K562 (cell line): ENCODE measurements around the gene ARPP21. TPM values are rescaled to one million over a fixed set of nuclear protein-coding genes. Genes with fewer than 3 reads are reported as not detected.

Source experiments
- ATAC-seq: fragments of 200-7000 bp; cut with Tn5 transposase; 3 replicates; pipeline ENCODE4 v1.9.1; 2020; ENCODE audit warnings: moderate library complexity
- BruUV-seq: library from RNA; stranded (reverse); fragments of 400-500 nt; replicated peaks from 2 replicates; lab custom pipeline; 2021; lab: Mats Ljungman, UMichigan
- CTCF ChIA-PET: fragments of 300-600 bp; formaldehyde crosslinking; extraction: SDS; loops from one replicate; lab custom pipeline; 2021; ENCODE audit warnings: low intra/inter-chr PET ratio; lab: Yijun Ruan, JAX
- POLR2A ChIA-PET: fragments of 300-600, 350-650 bp; sonication (Branson Sonifier 250); formaldehyde crosslinking; extraction: SDS; loops from one replicate; lab custom pipeline; 2021; ENCODE audit warnings: antibody characterized with exemption, inconsistent platforms; lab: Yijun Ruan, JAX
- DNase-seq, 4 experiments: peaks; one replicate each; pipeline versions ENCODE4 v3.0.0 to v3.0.0-alpha.2; 2011 to 2018; ENCODE audit warnings: low spot score in 3 of 4, mixed read lengths in 3 of 4; ENCODE audit errors: extremely low read depth in 1 of 4
- FAIRE-seq: peaks from 2 replicates; lab custom pipeline; 2011; peaks lifted over from hg19 to GRCh38; lab: Jason Lieb, UNC
- H2AFZ ChIP-seq: 2 replicates; pipeline ENCODE4 v1.6.0; 2011; ENCODE audit warnings: low read depth, low read length, control low read depth, inconsistent platforms
- H3K27ac ChIP-seq: fragments of 200-600 bp; 3 replicates; pipeline ENCODE4 v1.8.0; 2011; ENCODE audit warnings: low read depth, mild to moderate bottlenecking, control low read depth, inconsistent platforms, low read length, moderate library complexity, mixed read lengths; ENCODE audit errors: extremely low read depth
- H3K27me3 ChIP-seq, 2 experiments: fragments of 300-600 bp in 1 of 2; 2 replicates in 1 of 2; 3 replicates in 1 of 2; pipeline versions ENCODE4 v1.6.0 to v1.8.0; 2011; ENCODE audit warnings: inconsistent platforms in 2 of 2, low read length in 2 of 2, mild to moderate bottlenecking in 1 of 2, mixed read lengths in 1 of 2, moderate library complexity in 1 of 2; ENCODE audit not compliant: control insufficient read depth in 2 of 2, insufficient read depth in 2 of 2
- H3K36me3 ChIP-seq: fragments of 300-600 bp; 3 replicates; pipeline ENCODE4 v1.8.0; 2011; ENCODE audit warnings: mild to moderate bottlenecking, low read length, inconsistent platforms; ENCODE audit not compliant: control insufficient read depth, insufficient read depth
- H3K4me1 ChIP-seq, 2 experiments: fragments of 200-600 bp in 1 of 2; replicated peaks in 1 of 2; 2 replicates in 1 of 2; 3 replicates in 1 of 2; pipeline versions ENCODE4 v1.5.1 to v1.8.0; 2011; ENCODE audit warnings: inconsistent platforms in 2 of 2, low read length in 2 of 2, mild to moderate bottlenecking in 1 of 2, mixed read lengths in 1 of 2, moderate library complexity in 1 of 2; ENCODE audit not compliant: control insufficient read depth in 2 of 2, insufficient read depth in 2 of 2
- H3K4me2 ChIP-seq: 2 replicates; pipeline ENCODE4 v1.6.1; 2011; ENCODE audit warnings: low read length, control low read depth, inconsistent platforms, mixed read lengths; ENCODE audit not compliant: insufficient read depth
- H3K4me3 ChIP-seq: fragments of 200-600 bp; sonication (generic), shearing (Covaris generic); 2 replicates; pipeline ENCODE4 v1.5.1; 2016; ENCODE audit warnings: control low read depth, inconsistent platforms
- H3K79me2 ChIP-seq: fragments of 200-600 bp; 3 replicates; pipeline ENCODE4 v1.8.0; 2011; ENCODE audit warnings: low read length, inconsistent platforms; ENCODE audit not compliant: control insufficient read depth, insufficient read depth
- H3K9ac ChIP-seq, 2 experiments: 2 replicates each; pipeline versions ENCODE4 v1.6.0 to v1.6.1; 2011; ENCODE audit warnings: low read depth in 2 of 2, low read length in 2 of 2, control low read depth in 1 of 2, inconsistent platforms in 1 of 2, mild to moderate bottlenecking in 1 of 2, mixed read lengths in 1 of 2; ENCODE audit not compliant: insufficient read depth in 1 of 2
- H3K9me1 ChIP-seq: one replicate; pipeline ENCODE4 v1.6.0; 2011; ENCODE audit warnings: inconsistent platforms, mild to moderate bottlenecking, low read length, moderate library complexity; ENCODE audit not compliant: control insufficient read depth, insufficient read depth
- H3K9me3 ChIP-seq: replicated peaks from 2 replicates; pipeline ENCODE4 v1.5.1; 2011; ENCODE audit warnings: low read depth, low read length, inconsistent platforms; ENCODE audit not compliant: control insufficient read depth, insufficient read depth
- H4K20me1 ChIP-seq: replicated peaks from 2 replicates; pipeline ENCODE4 v1.6.1; 2011; ENCODE audit warnings: low read length, inconsistent platforms, mixed read lengths; ENCODE audit not compliant: control insufficient read depth, insufficient read depth
- ARID2 ChIP-seq: fragments of 450-650 bp; IDR thresholded peaks from 2 replicates; pipeline ENCODE4 v1.6.1; 2017; ENCODE audit warnings: antibody characterized with exemption, mild to moderate bottlenecking
- BRD9 ChIP-seq: fragments of 450-650 bp; IDR thresholded peaks from 2 replicates; pipeline ENCODE4 v1.6.1; 2018; ENCODE audit warnings: low read depth; ENCODE audit not compliant: partially characterized antibody
- EGR1 ChIP-seq: fragments of 450-650 bp; conservative IDR thresholded peaks from 2 replicates; pipeline ENCODE4 v1.6.1; 2017; ENCODE audit warnings: mild to moderate bottlenecking
- HMG20A ChIP-seq: fragments of 450-650 bp; formaldehyde crosslinking; conservative IDR thresholded peaks from 2 replicates; pipeline ENCODE4 v1.4.0; 2020; ENCODE audit warnings: mild to moderate bottlenecking, mixed read lengths
- SUPT5H ChIP-seq: fragments of 450-650 bp; IDR thresholded peaks from 2 replicates; pipeline ENCODE4 v1.6.1; 2016
- TOE1 ChIP-seq, 2 experiments: fragments of 450-650 bp in 1 of 2; sonication (generic) in 1 of 2; formaldehyde crosslinking in 1 of 2; IDR thresholded peaks; 2 replicates each; pipeline versions ENCODE4 v1.7.1 to v1.8.0; 2016 to 2022; ENCODE audit warnings: borderline replicate concordance in 2 of 2, mild to moderate bottlenecking in 2 of 2, antibody characterized with exemption in 1 of 2, inconsistent platforms in 1 of 2, low read depth in 1 of 2, missing genetic modification reagents in 1 of 2, moderate library complexity in 1 of 2
- ZBTB7A ChIP-seq: IDR thresholded peaks from 2 replicates; pipeline ENCODE4 v1.6.1; 2011; ENCODE audit warnings: low read depth, mild to moderate bottlenecking, low read length, moderate library complexity, borderline replicate concordance; ENCODE audit not compliant: control insufficient read depth
- ZC3H11A ChIP-seq: IDR thresholded peaks from 2 replicates; pipeline ENCODE4 v1.6.1; 2012; ENCODE audit warnings: low read depth, low read length, improper control_type of control experiment
- ZNF140 ChIP-seq: fragments of 250-450 bp; sonication (Bioruptor Pico); IDR thresholded peaks from 2 replicates; pipeline ENCODE4 v1.8.0; 2021; ENCODE audit warnings: moderate library complexity, mild to moderate bottlenecking, inconsistent platforms
- ZNF165 ChIP-seq: fragments of 250-450 bp; sonication (Bioruptor Pico); IDR thresholded peaks from 2 replicates; pipeline ENCODE4 v1.4.0; 2020; ENCODE audit warnings: borderline replicate concordance
- ZNF174 ChIP-seq: fragments of 250-450 bp; sonication (Bioruptor Pico); IDR thresholded peaks from 2 replicates; pipeline ENCODE4 v1.4.0; 2020; ENCODE audit warnings: mild to moderate bottlenecking
- ZNF217 ChIP-seq: sonication (generic); formaldehyde crosslinking; IDR thresholded peaks from 2 replicates; pipeline ENCODE4 v1.8.0; 2022; ENCODE audit warnings: mild to moderate bottlenecking, missing genetic modification reagents
- ZNF347 ChIP-seq: fragments of 450-650 bp; formaldehyde crosslinking; IDR thresholded peaks from 2 replicates; pipeline ENCODE4 v1.4.0; 2020; ENCODE audit warnings: low read depth, mild to moderate bottlenecking, moderate library complexity
- WGBS: fragments of 100-300 bp; shearing (Covaris generic); methylation state at CpG from one replicate; pipeline ENCODE4 v1.1.6; 2016; ENCODE audit warnings: low coverage, mixed read lengths; ENCODE audit not compliant: insufficient coverage; ENCODE audit errors: missing lambda C conversion rate; 5-methylcytosine and 5-hydroxymethylcytosine counted together
- in situ Hi-C: fragments of 300-500 bp; cut with MboI; formaldehyde crosslinking; loops from 4 replicates; pipeline ENCODE4 v1.15.0; 2018; ENCODE audit warnings: inconsistent platforms, mixed read lengths
- intact Hi-C: fragments of 100-400 bp; cut with micrococcal nuclease; formaldehyde crosslinking; loops from 2 replicates; pipeline ENCODE4 v1.14.2; 2022
- polyA plus RNA-seq, 8 experiments: library from polyadenylated mRNA; depleted of rRNA in 4 of 8; stranded (reverse) in 5 of 8; unstranded in 3 of 8; fragments of >200 nt; fragmentation: Nextera tagmentation in 2 of 8; fragmentation: Illumina TruSeq in 1 of 8; extraction: Ambion mirVana in 2 of 8; extraction: Trizol in 1 of 8; gene quantifications; 2 replicates each; pipeline versions ENCODE4 v1.2.1 to v1.2.3, GENCODE V29; 2011 to 2014; ENCODE audit warnings: inconsistent platforms in 1 of 8, missing spikeins in 1 of 8
- total RNA-seq, 7 experiments: library from RNA; depleted of rRNA in 6 of 7; stranded (reverse); fragments of >200 nt in 6 of 7; fragmentation: Illumina TruSeq in 2 of 7; extraction: Trizol in 2 of 7; gene quantifications; 2 replicates each; pipeline versions ENCODE4 v1.2.1 to v1.2.3, GENCODE V29; 2011 to 2021; ENCODE audit warnings: low replicate concordance in 1 of 7
- TF ChIP-seq, protein P1 (sequence below), 2 experiments: fragments of 200-800 bp in 1 of 2; sonication (Bioruptor generic) in 1 of 2; sonication (generic) in 1 of 2; formaldehyde crosslinking in 1 of 2; IDR thresholded peaks in 1 of 2; conservative IDR thresholded peaks in 1 of 2; 2 replicates each; pipeline versions ENCODE4 v1.5.0 to v1.6.1; 2016 to 2020; ENCODE audit warnings: missing compliant biosample characterization in 1 of 2, missing genetic modification characterization in 1 of 2, missing genetic modification reagents in 1 of 2

The ARPP21 gene
- total and polyA plus RNA-seq, 9 of the 15 experiments (the other 6 are each of a cell fraction or from before 2014, with no cell fraction given), result not detected

DNA sequence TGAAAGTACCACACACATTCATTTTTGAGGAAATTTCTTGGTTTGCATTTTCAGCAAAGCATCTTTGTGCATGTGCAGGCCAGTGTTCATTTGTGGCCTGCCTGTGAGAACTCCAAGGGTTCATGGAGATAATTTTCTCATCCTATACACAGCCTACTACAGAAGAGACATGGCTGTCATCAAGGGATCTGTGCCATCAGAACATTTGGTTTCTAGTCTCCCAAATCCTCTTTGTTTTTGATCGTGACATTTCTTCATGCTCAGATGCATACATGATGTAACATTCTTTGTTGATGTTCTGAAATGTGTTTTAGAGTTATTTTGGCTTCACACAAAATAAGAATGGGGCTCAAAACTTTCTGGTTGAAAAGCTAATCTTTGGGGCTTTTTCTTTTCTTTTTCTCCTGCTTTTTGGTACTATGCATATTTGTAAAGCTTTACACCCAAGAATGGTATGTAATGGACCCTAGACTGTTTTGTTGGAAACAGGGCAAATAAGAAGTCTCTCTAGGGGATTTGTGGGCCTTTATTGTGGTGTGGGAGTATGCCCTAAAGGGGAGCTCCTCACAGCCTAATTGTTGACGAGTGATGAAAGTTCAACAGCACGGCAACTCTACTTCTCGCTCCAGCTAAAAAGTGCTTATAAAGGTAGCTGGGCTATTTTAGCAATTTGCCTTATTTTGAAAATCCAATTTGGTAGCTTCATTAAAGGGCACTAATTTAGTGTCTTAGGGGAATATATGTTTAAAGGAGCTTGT lies 3.2 kb upstream of the ARPP21 start:
- in situ Hi-C loops, result no loop called here
- CTCF ChIA-PET, result no interaction called here
- Histone ChIP-seq H3K27me3 (no peaks in the 10 kb centered on the region), H3K9me3 (no peaks in the 10 kb centered on the region), H3K79me2 (no peaks in the 10 kb centered on the region), H3K4me3 (no peak overlapping the region), H3K4me1 (no peaks in the 10 kb centered on the region), H2AFZ (no peak overlapping the region), H3K36me3 (no peaks in the 10 kb centered on the region), H3K4me2 (no peak overlapping the region), H3K9ac (no peak overlapping the region), H4K20me1 (no peaks in the 10 kb centered on the region), H3K27ac (no peak overlapping the region), H3K9me1 (no peaks in the 10 kb centered on the region)
- WGBS, result 5% methylated on average over 4 of the region's 4 CpGs
- no TSS peak for BruUV-seq
- ATAC-seq (no peak), FAIRE-seq (no peak), DNase-seq (no peak)
- POLR2A ChIA-PET, result no interaction called here
- TF ChIP-seq HMG20A (no peak), ZNF165 (CRISPR knock-in tag) (no peak), ZBTB7A (no peak)
- intact Hi-C loops, result no loop called here

DNA sequence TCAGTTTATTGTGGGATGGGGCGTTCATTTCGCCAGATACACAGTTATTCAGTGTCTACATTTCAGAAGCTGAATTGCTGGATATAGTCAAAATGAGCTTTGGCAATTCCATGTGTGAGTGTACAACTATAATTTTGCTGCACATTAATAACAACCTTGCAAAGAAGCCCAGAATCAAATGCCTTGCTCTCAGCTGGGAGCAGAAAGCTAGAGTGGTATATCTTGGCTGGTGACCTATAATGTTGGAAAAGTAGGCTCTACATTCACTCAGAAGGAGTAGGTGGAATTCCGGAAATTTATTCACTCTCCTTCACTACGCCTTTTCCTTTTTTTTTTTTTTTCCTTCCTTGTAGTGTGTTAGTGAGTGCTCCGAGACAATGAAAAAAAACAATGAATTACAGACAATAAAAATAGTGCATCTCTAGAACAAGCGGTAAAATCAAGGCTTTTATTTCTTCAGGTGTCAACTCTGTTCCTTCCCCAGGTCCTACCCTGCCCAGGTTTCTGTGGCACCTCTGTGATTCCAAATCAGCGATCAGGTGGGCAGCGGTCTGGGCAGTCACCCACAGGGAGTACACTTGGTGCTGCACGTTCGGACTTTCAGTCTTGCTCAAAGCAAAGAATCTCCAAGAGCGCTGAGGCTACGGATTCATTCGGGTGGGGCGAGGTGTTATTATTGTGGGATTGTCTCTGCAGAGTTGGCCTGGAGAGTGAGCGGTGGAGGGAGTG lies 910 bp upstream of the ARPP21 start:
- no peak overlapping the region for H3K4me3 ChIP-seq
- in situ Hi-C loops, result no loop called here
- no peak overlapping the region for H3K9ac ChIP-seq
- CTCF ChIA-PET, result no interaction called here
- H3K27me3 ChIP-seq, result no peaks in the 10 kb centered on the region
- DNase-seq (no peak), ATAC-seq (no peak), FAIRE-seq (no peak)
- no peaks in the 10 kb centered on the region for H3K9me1 ChIP-seq
- H3K4me2 ChIP-seq, result no peak overlapping the region
- no peaks in the 10 kb centered on the region for H3K36me3 ChIP-seq
- under 1% methylated on average over 15 of the region's 15 CpGs for WGBS
- intact Hi-C loops, result no loop called here
- no peaks in the 10 kb centered on the region for H3K9me3 ChIP-seq
- H3K4me1 ChIP-seq, result no peaks in the 10 kb centered on the region
- no peaks in the 10 kb centered on the region for H4K20me1 ChIP-seq
- H2AFZ ChIP-seq, result no peak overlapping the region
- no TSS peak for BruUV-seq
- POLR2A ChIA-PET, result no interaction called here
- no peak overlapping the region for H3K27ac ChIP-seq
- no peaks in the 10 kb centered on the region for H3K79me2 ChIP-seq
- TF ChIP-seq ZNF347 (CRISPR knock-in tag) (no peak), ARID2 (no peak), ZC3H11A (no peak), ZNF140 (CRISPR knock-in tag) (no peak), ZNF217 (CRISPR knock-in tag) (no peak), SUPT5H (no peak), EGR1 (no peak), ZNF174 (CRISPR knock-in tag) (no peak), TOE1 (IDR thresholded peaks at IDR 0.05; ENCODE audit: borderline replicate concordance) (no peak), TOE1 (CRISPR knock-in tag; IDR thresholded peaks at IDR 0.05; ENCODE audit: borderline replicate concordance, low read depth) (no peak), BRD9 (no peak)
- TF ChIP-seq, protein P1, sequence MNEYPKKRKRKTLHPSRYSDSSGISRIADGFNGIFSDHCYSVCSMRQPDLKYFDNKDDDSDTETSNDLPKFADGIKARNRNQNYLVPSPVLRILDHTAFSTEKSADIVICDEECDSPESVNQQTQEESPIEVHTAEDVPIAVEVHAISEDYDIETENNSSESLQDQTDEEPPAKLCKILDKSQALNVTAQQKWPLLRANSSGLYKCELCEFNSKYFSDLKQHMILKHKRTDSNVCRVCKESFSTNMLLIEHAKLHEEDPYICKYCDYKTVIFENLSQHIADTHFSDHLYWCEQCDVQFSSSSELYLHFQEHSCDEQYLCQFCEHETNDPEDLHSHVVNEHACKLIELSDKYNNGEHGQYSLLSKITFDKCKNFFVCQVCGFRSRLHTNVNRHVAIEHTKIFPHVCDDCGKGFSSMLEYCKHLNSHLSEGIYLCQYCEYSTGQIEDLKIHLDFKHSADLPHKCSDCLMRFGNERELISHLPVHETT (CRISPR knock-in tag; conservative IDR thresholded peaks at IDR 0.05 in 1 of 2, IDR thresholded peaks at IDR 0.05 in 1 of 2), result no peak
